Activated CD4-positive, alpha-beta memory T cell treated with anti-CD3 and anti-CD28 coated beads, Interleukin-2, amount 10 ng/mL, durations not matched to agents 7 days and 5 days (primary cell): ENCODE measurements around the gene CASP7. TPM values are rescaled to one million over a fixed set of nuclear protein-coding genes. Genes with fewer than 3 reads are reported as not detected.
"Not testable (repeated sequence)": the region's sequence is repeated elsewhere in the genome, so short reads cannot be mapped to it uniquely, and the experiment has no call there.

Source experiments
- CTCF ChIA-PET: fragments of 350-600 bp; sonication (Branson Sonifier 250); formaldehyde crosslinking; loops from one replicate; lab custom pipeline; 2021; ENCODE audit warnings: antibody characterized with exemption, inconsistent platforms; lab: Charles Lee
- POLR2A ChIA-PET: fragments of 350-600 bp; sonication (Branson Sonifier 250); formaldehyde crosslinking; loops from one replicate; lab custom pipeline; 2021; ENCODE audit warnings: antibody characterized with exemption; lab: Charles Lee
- DNase-seq: peaks from one replicate; pipeline ENCODE4 v3.0.0-alpha.2; 2020
- H3K27ac Mint-ChIP-seq: one replicate; pipeline ENCODE4 v1.8.0; 2021; ENCODE audit warnings: mild to moderate bottlenecking, mixed read lengths
- H3K27me3 Mint-ChIP-seq: one replicate; pipeline ENCODE4 v1.8.0; 2021; ENCODE audit warnings: mixed read lengths
- H3K36me3 Mint-ChIP-seq: one replicate; pipeline ENCODE4 v1.8.0; 2021; ENCODE audit warnings: low read depth, mixed read lengths
- H3K4me1 Mint-ChIP-seq: one replicate; pipeline ENCODE4 v1.8.0; 2021; ENCODE audit warnings: mixed read lengths
- H3K4me3 Mint-ChIP-seq: one replicate; pipeline ENCODE4 v1.8.0; 2021; ENCODE audit warnings: mild to moderate bottlenecking, mixed read lengths
- H3K9me3 Mint-ChIP-seq: one replicate; pipeline ENCODE4 v1.8.0; 2021; ENCODE audit warnings: mixed read lengths
- total RNA-seq, 2 experiments: library from RNA; stranded (reverse); gene quantifications; one replicate each; pipeline ENCODE4 v1.2.3, GENCODE V29; 2021

Gene CASP7
- total RNA-seq, 2 experiments from 2014 or later = 39.0 to 39.3 TPM

- no peak for DNase-seq
- Mint-ChIP-seq H3K9me3 (no peaks in the 10 kb centered on the region), H3K27me3 (peaks cover 16% of the 10 kb centered on the region), H3K27ac (no peak within 1 kb of the TSS), H3K36me3 (no peaks in the 10 kb centered on the region), H3K4me1 (no peaks in the 10 kb centered on the region), H3K4me3 (no peak within 1 kb of the TSS)
- ChIA-PET POLR2A (no interaction called here), CTCF (no interaction called here)
Observed at GRCh38 chr10:113751181-113751732, 71.5 kb downstream of the CASP7 start, which contains the start of gene PLEKHS1. Gene PLEKHS1 (plus strand): TSS chr10:113751682. CDS start chr10:113755278, 3,596 bp downstream.

DNA sequence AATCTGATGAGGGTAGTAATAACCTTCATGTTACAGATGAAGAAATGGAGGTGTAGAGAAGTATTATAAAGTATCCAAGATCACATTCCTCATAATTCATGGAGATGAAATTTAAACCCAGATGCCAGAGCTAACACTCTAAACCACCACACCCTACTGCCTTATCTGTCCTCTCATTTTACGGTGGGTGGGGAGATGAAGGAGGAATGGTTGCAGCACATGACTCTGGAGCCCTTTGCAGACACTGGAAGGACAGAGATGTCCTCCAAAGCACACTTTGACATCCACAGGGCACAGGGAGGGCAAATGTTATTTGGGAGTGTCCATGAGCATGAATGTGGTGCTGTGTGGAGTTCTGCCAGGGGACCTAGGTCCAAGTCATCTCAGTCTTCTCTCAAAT lies 72.8 kb downstream of the CASP7 start:
- ChIA-PET POLR2A (no interaction called here), CTCF (interaction anchor here (0.8 kb wide), 1 partner anchor 25 kb away, joined by 3 read pairs; no protein-coding TSS in a partner anchor)
- no peaks in the 10 kb centered on the region for H3K9me3 Mint-ChIP-seq
- H3K4me3 Mint-ChIP-seq = no peak overlapping the region
- DNase-seq = no peak
- H3K36me3 Mint-ChIP-seq = no peaks in the 10 kb centered on the region
- no peak overlapping the region for H3K27ac Mint-ChIP-seq
- H3K4me1 Mint-ChIP-seq = no peaks in the 10 kb centered on the region
- H3K27me3 Mint-ChIP-seq = peaks cover 19% of the 10 kb centered on the region

GRCh38 chr10:113753020-113753692 lies 73.4 kb downstream of the CASP7 start:
- Mint-ChIP-seq H3K36me3 (no peaks in the 10 kb centered on the region), H3K4me1 (no peaks in the 10 kb centered on the region), H3K9me3 (no peaks in the 10 kb centered on the region), H3K27me3 (peaks cover 19% of the 10 kb centered on the region), H3K27ac (no peak overlapping the region), H3K4me3 (no peak overlapping the region)
- no peak for DNase-seq
- CTCF ChIA-PET = interaction anchor here (0.8 kb wide), 1 partner anchor 25 kb away, joined by 3 read pairs; no protein-coding TSS in a partner anchor
- POLR2A ChIA-PET = no interaction called here

GRCh38 chr10:113754125-113754524 lies 74.4 kb downstream of the CASP7 start:
- Mint-ChIP-seq H3K36me3 (no peaks in the 10 kb centered on the region), H3K4me1 (no peaks in the 10 kb centered on the region), H3K9me3 (no peaks in the 10 kb centered on the region)

GRCh38 chr10:113754768-113755167 lies 75.1 kb downstream of the CASP7 start:
- H3K9me3 Mint-ChIP-seq = no peaks in the 10 kb centered on the region
- H3K27ac Mint-ChIP-seq = no peak overlapping the region
- CTCF ChIA-PET = interaction anchor here (0.6 kb wide), 1 partner anchor 846 kb away, joined by 4 read pairs; no protein-coding TSS in a partner anchor
- POLR2A ChIA-PET = no interaction called here
- no peaks in the 10 kb centered on the region for H3K4me1 Mint-ChIP-seq
- H3K36me3 Mint-ChIP-seq = no peaks in the 10 kb centered on the region
- H3K27me3 Mint-ChIP-seq = peaks cover 19% of the 10 kb centered on the region
- no peak overlapping the region for H3K4me3 Mint-ChIP-seq
- DNase-seq = no peak

More at GRCh38 chr10:113754125-113754524, 74.4 kb downstream of the CASP7 start:
- ChIA-PET CTCF (no interaction called here), POLR2A (no interaction called here)
- no peak for DNase-seq
- peaks cover 19% of the 10 kb centered on the region for H3K27me3 Mint-ChIP-seq
- no peak overlapping the region for H3K4me3 Mint-ChIP-seq
- no peak overlapping the region for H3K27ac Mint-ChIP-seq

GRCh38 chr10:113756940-113757543 lies 77.3 kb downstream of the CASP7 start:
- POLR2A ChIA-PET = interaction anchor here (0.6 kb wide), 1 partner anchor 928 kb away, joined by 3 read pairs; no protein-coding TSS in a partner anchor
- Mint-ChIP-seq H3K27me3 (peaks cover 23% of the 10 kb centered on the region), H3K36me3 (no peaks in the 10 kb centered on the region), H3K27ac (no peak overlapping the region), H3K4me3 (no peak overlapping the region), H3K9me3 (no peaks in the 10 kb centered on the region), H3K4me1 (no peaks in the 10 kb centered on the region)
- CTCF ChIA-PET = interaction anchor here (0.7 kb wide), 1 partner anchor 374 kb away, joined by 3 read pairs; no protein-coding TSS in a partner anchor
- DNase-seq = no peak

- Mint-ChIP-seq H3K4me3 (no peak overlapping the region), H3K36me3 (peaks cover 2% of the 10 kb centered on the region), H3K4me1 (no peaks in the 10 kb centered on the region), H3K27me3 (peaks cover 27% of the 10 kb centered on the region), H3K9me3 (no peaks in the 10 kb centered on the region), H3K27ac (no peak overlapping the region)
- CTCF ChIA-PET = no interaction called here
- POLR2A ChIA-PET = no interaction called here
- DNase-seq = no peak
Observed at GRCh38 chr10:113762083-113762482, 82.4 kb downstream of the CASP7 start.

DNA sequence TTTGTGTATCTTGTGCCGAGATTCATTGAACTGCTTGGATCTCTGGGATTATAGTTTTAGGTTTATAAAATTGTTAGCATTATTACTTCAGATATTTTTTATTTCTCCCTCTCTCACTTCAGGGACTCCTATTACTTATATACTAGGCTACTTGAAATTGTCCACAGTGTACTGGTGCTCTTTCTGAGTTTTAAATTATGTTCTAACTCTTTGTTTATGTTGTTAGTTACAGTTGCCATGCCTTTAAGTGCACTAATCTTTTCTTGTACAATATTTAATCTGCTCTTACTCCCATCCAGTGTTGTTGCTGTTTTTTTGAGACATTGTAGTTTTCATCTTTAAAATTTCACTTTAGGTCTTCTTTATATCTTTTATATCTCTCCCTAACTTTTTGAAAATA lies 84.9 kb downstream of the CASP7 start:
- CTCF ChIA-PET = no interaction called here
- H3K9me3 Mint-ChIP-seq = no peaks in the 10 kb centered on the region
- H3K27ac Mint-ChIP-seq = no peak overlapping the region
- peaks cover 43% of the 10 kb centered on the region for H3K27me3 Mint-ChIP-seq
- POLR2A ChIA-PET = no interaction called here
- H3K4me1 Mint-ChIP-seq = no peaks in the 10 kb centered on the region
- no peak overlapping the region for H3K4me3 Mint-ChIP-seq
- peaks cover 2% of the 10 kb centered on the region for H3K36me3 Mint-ChIP-seq
- DNase-seq = no peak

- ChIA-PET CTCF (no interaction called here), POLR2A (no interaction called here)
- no peaks in the 10 kb centered on the region for H3K4me1 Mint-ChIP-seq
- H3K4me3 Mint-ChIP-seq = no peak overlapping the region
- H3K27me3 Mint-ChIP-seq = peaks cover 53% of the 10 kb centered on the region
- H3K9me3 Mint-ChIP-seq = no peaks in the 10 kb centered on the region
- no peak for DNase-seq
- no peak overlapping the region for H3K27ac Mint-ChIP-seq
- peaks cover 2% of the 10 kb centered on the region for H3K36me3 Mint-ChIP-seq
Observed at GRCh38 chr10:113765910-113766309, 86.2 kb downstream of the CASP7 start.

DNA sequence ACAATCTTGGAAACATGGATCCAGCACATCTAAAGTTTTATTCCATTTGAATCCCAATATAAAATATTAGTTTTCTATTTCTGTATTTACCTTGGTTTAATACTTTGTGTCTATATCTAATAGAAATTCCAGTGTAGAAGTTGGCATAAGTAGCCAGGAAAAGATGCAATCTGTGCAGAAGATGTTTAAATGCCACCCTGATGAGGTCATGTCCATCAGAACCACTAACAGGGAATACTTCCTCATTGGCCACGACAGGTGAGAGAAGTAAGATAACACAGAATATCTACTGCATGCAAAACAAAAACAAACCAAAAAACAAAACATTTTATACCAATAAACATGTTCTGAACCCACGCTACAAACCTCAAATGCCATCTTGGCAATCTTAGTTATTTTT lies 87.5 kb downstream of the CASP7 start:
- Mint-ChIP-seq H3K27me3 (peaks cover 59% of the 10 kb centered on the region), H3K36me3 (peaks cover 2% of the 10 kb centered on the region), H3K27ac (no peak overlapping the region), H3K9me3 (no peaks in the 10 kb centered on the region), H3K4me1 (no peaks in the 10 kb centered on the region), H3K4me3 (no peak overlapping the region)
- ChIA-PET POLR2A (no interaction called here), CTCF (interaction anchor here (0.9 kb wide), 1 partner anchor 20 kb away, joined by 4 read pairs; no protein-coding TSS in a partner anchor)
- no peak for DNase-seq

- peaks cover 46% of the 10 kb centered on the region for H3K27me3 Mint-ChIP-seq
- CTCF ChIA-PET = interaction anchor here (0.6 kb wide), 1 partner anchor 254 kb away, joined by 3 read pairs; no protein-coding TSS in a partner anchor
- no peak overlapping the region for H3K4me3 Mint-ChIP-seq
- H3K9me3 Mint-ChIP-seq = no peaks in the 10 kb centered on the region
- H3K36me3 Mint-ChIP-seq = no peaks in the 10 kb centered on the region
- no peak for DNase-seq
- H3K4me1 Mint-ChIP-seq = no peaks in the 10 kb centered on the region
- POLR2A ChIA-PET = no interaction called here
- H3K27ac Mint-ChIP-seq = no peak overlapping the region
Observed at GRCh38 chr10:113770346-113770745, 90.6 kb downstream of the CASP7 start.

- POLR2A ChIA-PET, H3K36me3 Mint-ChIP-seq, H3K4me1 Mint-ChIP-seq, DNase-seq, H3K4me3 Mint-ChIP-seq, H3K27ac Mint-ChIP-seq, CTCF ChIA-PET, H3K9me3 Mint-ChIP-seq: not testable (repeated sequence)
- peaks cover 46% of the 10 kb centered on the region for H3K27me3 Mint-ChIP-seq
Observed at GRCh38 chr10:113771131-113771530, 91.4 kb downstream of the CASP7 start.

DNA sequence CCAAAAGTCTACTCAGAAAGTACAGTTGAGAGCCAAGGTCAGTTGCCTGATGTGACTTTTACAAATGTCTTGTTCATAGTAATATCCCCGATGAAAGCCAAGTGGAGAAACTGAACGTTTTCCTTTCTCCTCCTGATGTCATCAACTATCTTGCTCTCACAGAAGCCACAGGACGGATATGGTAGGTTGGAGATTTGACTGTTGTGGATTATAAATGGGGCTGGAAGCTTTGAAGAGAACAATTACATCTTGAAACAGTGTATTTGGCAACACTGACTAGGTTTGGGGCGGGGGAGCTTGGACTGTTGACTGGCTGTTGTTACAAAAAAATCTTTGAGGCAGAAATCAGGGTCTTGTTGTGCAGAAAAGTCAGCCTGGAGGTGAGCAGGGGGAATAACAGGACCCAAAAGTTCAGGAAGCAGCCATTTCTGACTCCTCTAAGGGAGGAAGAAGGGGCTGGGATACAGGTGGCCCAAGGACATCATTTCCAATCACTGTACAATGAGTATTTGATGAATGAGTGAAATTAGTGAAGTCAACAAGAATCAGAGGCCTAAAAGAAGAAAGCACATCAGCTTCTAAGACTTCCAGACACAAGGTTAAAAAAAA lies 96.1 kb downstream of the CASP7 start:
- POLR2A ChIA-PET = no interaction called here
- Mint-ChIP-seq H3K9me3 (no peaks in the 10 kb centered on the region), H3K4me3 (no peak overlapping the region), H3K27ac (no peak overlapping the region), H3K4me1 (no peaks in the 10 kb centered on the region), H3K36me3 (no peaks in the 10 kb centered on the region), H3K27me3 (peaks cover 23% of the 10 kb centered on the region)
- no peak for DNase-seq
- CTCF ChIA-PET = no interaction called here
